HG03520 (cell line): Measurements from ENCODE around the gene NBL1.

Experiments
- ATAC-seq: cut with Tn5 transposase; IDR thresholded peaks from one replicate; pipeline ENCODE4 v1.9.1; 2021; ENCODE audit warnings: mild to moderate bottlenecking, moderate library complexity; ENCODE audit not compliant: unreplicated experiment

NBL1 gene

DNA sequence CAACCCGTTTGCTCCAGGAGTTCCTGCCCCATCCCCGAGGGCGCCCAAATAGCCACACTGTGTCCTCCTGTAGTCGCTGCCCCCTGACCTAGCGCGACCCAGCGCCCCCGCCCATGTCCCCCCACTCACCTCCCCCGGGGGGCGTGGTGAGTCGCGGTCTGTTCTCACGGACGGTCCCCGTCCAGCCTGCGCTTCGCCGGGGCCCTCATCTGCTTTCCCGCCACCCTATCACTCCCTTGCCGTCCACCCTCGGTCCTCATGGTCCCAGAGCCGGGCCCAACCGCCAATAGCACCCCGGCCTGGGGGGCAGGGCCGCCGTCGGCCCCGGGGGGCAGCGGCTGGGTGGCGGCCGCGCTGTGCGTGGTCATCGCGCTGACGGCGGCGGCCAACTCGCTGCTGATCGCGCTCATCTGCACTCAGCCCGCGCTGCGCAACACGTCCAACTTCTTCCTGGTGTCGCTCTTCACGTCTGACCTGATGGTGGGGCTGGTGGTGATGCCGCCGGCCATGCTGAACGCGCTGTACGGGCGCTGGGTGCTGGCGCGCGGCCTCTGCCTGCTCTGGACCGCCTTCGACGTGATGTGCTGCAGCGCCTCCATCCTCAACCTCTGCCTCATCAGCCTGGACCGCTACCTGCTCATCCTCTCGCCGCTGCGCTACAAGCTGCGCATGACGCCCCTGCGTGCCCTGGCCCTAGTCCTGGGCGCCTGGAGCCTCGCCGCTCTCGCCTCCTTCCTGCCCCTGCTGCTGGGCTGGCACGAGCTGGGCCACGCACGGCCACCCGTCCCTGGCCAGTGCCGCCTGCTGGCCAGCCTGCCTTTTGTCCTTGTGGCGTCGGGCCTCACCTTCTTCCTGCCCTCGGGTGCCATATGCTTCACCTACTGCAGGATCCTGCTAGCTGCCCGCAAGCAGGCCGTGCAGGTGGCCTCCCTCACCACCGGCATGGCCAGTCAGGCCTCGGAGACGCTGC is 21.7 kb downstream of the NBL1 start:
- no peak for ATAC-seq

DNA sequence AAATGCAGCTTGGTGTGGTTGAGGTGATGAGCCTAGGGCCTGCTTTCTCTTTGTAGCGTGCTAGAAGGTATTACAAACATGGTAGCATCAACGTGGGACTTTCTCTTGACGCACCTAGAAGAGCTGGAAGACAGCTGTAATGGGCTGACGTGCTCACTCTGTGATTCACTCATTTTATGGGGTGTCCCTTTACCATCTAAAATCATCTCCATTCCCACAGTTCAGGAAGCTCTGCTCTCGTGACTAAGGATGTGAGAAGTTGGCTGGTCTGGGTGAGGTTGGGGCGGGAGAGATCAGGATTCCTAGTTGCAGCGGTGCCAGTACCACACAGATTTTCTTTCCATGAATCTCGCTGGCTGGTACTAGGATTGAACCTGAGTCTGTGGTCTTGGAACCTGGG is 24.8 kb downstream of the NBL1 start:
- ATAC-seq, result no peak

DNA sequence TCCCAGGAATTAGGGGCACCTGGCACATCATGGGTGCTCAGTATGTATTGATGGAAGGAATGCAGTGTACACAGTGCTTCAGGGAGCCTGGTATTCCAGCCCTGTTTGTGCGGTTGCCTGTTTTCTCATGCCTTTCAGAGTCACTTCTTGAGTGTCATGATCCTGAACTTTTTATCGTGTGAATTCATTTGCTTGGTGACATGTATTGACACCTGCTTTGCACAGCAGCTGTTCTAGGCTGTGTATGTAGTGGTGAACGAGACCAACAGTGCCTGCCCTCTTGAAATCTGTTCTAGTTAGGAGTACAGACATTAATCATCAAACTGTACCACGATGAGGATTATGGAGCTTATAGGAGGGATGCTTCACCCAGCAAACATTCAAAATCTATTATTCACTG is 26.7 kb downstream of the NBL1 start:
- no peak for ATAC-seq

DNA sequence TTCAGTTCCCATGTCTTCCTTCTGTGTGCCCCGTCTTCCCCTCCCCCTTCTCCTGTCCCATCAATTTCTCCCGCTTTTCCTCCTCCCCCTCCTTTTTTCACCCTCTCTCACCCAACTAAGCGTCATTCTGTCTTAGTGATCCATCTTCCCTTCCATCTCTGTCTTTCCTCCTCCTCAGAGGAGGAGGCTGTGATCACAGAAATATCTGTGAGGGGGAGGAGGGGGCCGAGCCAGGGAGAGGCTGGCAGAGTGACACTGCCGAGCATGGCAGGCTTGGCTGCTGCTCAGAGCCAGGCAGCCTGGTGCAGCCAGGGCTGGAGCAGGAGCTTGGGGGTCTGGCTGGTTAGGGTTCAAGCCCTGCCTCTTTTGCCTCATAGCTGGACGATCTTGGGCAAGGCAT is 28.1 kb downstream of the NBL1 start:
- no peak for ATAC-seq

DNA sequence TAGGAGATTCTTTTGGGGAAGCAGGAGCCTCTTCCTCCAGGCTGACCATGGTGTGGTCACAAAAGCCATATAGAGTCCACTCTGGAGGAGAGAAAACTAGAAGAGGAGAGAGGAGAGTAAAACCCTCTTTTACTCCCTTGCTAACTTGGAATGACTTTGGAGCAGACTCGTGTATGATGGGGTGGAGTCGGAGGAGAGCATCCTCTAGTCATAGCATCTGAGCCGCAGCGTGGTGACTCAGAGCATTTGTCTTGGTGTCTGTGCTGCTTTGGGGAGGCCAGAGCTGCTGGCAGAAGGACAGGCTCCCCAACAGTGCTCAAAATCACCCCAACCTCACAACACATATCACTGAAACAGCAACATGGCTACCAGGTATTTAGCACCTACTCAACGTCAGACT is 31.7 kb downstream of the NBL1 start:
- ATAC-seq, result no peak

DNA sequence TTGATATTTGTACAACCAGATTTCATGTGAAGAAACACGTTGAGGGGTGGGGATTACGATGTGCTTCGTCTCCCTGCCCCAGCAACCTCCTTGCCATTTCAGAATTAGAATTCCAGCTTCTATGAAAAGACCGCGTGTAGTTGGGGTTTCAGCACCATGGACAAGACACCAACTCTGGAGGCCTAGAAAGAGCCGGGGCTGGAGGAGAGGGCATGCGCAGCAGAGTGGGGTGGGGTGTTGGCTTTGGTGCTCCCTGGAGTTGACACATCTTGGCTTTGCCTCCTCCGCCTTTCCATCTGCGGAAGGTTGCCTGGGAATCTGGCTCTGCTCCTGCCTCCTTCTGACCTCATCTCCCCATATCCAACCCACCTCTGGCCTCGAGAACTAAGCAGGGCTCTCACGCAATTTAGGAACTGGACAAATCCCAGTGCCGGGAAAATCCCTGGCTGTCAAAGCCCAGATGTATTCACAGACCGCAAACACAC is 32.4 kb downstream of the NBL1 start:
- no peak for ATAC-seq

DNA sequence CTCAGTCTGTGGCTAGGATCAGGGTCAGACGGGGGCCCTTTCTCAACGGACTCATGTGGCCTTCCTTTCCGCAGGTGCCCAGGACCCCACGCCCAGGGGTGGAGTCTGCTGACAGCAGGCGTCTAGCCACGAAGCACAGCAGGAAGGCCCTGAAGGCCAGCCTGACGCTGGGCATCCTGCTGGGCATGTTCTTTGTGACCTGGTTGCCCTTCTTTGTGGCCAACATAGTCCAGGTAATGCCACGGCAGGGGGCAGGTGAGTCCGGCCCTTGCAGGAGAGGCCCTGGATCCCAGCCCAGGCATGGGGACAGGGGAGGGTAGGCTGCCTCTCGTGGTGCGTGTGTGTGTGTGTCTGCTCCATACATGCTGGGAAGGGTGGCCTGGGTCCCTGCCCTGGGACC is 34.4 kb downstream of the NBL1 start:
- no peak for ATAC-seq

DNA sequence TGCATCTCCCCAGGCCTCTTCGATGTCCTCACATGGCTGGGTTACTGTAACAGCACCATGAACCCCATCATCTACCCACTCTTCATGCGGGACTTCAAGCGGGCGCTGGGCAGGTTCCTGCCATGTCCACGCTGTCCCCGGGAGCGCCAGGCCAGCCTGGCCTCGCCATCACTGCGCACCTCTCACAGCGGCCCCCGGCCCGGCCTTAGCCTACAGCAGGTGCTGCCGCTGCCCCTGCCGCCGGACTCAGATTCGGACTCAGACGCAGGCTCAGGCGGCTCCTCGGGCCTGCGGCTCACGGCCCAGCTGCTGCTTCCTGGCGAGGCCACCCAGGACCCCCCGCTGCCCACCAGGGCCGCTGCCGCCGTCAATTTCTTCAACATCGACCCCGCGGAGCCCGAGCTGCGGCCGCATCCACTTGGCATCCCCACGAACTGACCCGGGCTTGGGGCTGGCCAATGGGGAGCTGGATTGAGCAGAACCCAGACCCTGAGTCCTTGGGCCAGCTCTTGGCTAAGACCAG is 34.9 kb downstream of the NBL1 start:
- ATAC-seq, result no peak

DNA sequence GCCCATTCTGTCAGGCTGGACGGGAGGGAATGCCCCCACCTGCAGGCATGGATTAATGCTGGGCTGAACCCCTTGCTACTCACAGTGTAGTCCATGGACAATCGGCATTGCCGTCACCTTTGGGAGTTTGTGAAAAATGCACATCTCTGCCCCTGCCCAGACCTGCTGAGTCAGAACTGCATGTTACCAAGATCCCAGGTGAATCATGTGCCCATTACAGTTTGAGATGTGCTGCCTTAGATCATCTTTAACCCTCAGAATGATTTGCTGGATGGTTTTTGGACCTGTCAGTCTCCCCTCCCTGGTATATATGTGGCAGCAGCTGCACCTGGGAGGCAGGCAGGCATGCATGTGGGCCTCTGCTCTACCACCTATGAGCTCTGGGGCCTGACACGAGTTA is 35.6 kb downstream of the NBL1 start:
- no peak for ATAC-seq

DNA sequence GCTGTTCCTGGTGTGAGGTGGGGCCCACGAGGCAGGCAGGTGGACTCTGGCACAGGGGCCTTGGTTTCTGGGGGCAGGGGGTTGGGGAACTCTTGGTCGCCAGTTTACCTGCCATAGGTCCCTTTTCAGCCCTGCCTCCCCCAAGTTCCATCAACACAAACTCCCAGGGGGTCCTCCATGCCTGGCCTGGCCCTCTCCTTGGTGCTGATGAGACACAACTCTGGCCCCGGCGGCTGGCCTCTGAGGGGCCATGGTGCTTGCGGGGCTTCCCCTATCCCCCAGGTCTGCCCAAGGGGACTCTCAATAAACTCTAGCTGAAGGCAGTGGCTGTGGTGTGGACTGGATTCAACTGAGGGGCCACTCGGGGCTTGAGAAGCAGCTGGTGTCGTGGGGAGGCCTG is 36.5 kb downstream of the NBL1 start:
- ATAC-seq, result no peak

DNA sequence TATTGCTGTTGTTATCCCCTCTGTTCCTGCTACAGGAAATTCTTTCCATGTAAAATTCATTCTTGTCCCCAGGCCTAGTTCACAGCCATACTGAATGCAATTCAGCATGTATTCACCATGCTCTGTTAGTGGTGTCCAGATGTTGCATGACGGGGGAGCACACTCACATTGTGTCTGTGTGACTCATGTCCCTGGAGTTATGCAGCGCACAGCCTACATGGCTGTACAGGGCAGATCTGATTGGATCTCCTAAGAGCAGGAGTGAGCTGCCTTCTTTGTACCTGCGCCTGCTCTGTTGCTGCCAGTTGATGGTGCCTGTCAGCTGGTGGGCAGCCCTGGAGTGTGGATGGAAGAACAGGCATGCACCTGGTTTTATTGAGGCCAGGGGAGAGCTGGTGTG is 38.1 kb downstream of the NBL1 start:
- no peak for ATAC-seq

DNA sequence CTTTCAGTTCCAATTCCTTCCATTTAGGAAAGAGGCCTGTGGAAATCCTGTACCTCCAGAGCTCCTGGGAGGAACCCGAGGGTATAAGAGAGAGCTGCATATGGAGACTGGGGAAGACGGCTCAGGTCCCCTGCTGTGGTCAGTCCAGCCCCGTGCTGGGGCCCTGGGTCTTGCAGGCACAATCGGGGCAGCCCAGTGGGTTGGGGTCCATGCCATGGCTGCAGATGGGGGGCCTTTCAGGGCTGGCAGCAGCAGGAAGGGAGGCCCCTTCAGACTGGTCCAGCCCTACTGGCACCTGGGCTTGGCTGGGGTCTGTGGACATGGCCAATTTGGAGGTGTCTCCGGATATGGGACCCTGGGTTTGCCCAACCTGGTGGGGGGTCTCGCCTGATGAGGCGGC is 38.8 kb downstream of the NBL1 start:
- ATAC-seq, result no peak

DNA sequence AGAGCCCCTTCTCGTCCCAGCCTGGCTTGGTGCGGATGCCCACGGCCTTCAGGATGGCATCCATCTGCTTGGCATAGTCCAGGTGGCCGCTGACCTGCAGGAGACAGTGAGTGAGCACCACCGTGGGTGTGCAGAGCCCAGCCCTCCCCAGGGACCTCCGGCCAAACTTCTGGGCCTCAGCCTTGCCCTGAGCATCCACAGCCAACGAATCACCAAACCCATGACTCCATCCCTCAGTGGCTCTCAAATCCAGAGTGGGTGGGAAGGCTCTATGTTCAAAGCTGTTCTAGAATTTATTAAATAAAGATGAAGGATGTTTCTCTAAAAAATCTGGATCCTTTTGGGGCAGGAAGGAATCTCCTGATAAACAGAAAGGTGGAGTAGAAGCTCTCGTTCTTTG is 39.2 kb downstream of the NBL1 start:
- no peak for ATAC-seq

DNA sequence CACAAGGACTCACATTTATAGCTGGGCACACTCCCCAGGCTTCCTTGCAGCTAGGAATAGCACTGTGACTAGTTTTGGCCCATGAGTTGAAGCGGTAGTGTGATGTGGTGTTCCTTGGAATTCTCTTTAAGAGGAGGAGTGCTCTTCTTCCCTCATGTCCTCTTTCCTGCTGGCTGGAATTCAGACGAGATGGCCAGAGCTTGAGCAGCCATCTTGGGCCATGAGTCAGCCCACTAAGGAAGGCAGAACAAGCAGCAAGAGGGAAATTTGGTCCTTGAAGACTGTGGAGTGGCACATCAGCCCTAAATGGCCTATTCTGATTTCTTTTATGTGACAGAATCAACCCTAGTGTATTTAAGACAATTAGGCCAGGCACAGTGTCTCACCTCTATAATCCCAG is 40.6 kb downstream of the NBL1 start:
- ATAC-seq, result no peak

DNA sequence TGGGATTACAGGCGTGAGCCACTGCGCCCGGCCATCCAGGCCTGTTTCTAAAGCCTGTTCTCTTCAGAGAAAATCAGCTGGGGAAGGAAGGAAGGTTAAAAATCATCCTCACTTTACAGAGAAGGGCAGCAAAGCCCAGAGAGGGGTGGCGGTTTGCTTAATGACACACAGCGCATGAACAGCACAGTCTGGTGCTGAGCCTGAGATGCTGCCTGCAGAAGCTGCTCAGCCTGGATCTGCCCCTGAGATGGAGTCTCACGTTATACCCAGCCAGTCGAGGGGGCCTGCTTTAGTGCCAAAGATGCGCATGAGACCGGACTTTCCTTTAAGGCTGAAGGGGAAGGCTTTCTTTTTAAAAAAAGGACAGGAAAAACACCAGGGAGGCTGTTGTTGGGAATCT is 41.9 kb downstream of the NBL1 start:
- no peak for ATAC-seq

DNA sequence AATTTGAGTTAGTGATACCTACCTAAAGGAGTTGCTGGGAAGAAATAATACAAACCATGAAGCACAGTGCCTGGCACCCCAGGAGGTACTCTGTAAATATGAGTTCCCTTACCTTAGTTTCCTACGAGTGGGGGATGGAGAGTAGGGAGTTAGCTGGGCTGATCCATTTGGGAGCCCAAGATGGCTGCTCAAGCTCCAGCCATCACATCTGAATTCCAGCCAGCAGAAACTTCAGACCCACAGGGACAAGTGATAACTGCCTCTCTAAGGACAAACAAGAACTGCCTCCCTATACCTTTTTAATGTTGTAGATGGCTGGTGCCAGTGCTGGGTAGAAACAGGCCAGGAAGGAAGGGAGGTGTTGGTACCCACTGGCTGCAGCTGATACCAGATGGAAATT is 43.3 kb downstream of the NBL1 start:
- no peak for ATAC-seq

DNA sequence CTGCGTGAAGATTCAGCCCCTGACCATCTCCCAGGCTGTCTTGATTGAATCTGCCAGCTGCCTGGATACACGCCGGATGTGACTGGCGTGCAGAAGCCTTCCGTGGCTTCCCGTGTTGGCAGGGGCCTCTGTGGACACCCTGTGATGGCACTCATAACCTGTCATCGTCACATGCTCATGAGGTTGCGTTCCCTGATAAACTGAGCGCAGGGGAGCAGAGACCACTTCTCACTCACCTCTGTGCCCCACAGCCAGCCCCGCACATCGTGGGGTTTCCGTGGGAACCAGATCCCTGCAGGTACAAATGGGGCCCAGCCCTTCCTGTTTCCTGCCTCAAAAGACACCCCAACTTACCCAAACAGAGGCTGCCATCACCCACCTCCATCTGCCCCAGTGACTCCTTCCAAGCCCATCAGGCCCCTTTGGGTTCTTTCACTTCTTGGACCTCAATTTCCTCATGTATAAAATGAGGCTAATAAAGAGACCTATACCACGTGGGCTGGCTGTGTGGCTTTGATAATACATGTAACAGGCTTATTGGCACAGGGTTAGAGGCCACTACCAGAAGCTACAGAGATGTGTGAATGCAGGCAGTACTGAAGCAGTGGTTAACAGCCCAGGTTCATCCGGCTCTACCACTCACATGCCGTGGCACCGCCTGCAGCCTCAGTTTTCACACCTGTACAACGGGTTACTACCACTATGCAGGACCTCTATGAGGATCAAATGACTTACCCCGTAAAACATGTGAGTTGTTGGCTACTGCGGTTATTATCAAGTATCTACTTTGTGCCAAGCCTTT is 44.1 kb downstream of the NBL1 start:
- ATAC-seq, result no peak

DNA sequence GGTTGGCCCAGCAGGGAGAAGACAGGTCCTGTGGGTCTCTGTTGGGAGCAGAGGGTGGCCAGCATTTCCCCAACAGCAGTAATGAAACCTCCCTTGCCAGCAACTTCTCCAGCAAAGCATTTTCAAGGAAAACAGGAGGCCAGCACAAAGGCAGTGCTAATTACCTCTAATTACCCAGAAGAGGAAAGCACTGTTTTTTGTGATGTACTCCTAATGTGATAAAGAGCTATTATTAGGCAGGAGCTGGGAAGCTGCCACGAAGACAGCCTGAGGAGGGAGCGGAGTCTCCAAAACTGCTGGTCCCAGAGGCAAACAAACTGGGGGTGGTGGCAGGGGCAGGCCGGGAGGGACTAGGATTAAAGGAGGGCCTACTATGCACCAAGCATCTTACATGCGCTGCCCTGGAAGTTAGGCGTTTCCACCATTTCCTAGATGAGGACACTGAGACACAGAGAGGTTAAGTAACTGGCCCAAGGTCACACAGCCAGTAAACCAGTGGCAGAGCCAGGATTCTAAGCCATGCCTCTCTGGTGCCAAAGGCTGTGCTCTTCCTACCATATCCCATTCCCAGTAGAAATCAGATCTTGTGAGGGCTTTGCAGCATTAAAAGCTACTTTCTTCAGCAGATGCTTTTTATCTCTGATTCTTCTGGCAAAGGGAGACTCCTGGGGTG is 45.1 kb downstream of the NBL1 start:
- no peak for ATAC-seq

DNA sequence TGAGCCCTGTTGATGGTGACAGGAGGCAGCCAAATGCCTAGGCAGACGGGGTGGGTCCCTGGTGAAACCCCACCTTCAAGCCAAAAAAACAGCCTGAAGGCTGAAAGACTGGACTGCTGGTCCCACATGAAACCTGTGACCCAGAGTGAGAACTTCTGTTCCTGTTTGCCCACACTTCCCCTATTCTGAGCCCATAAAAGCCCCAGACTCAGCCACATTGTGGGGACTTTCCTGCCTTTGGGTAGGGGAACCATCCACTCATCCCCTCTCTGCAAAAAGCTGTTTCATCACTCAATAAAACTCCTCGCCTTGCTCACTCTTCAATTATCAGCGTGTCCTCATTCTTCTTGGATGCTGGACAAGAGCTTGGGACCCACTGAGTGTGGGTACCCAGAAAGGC is 45.7 kb downstream of the NBL1 start:
- ATAC-seq, result no peak

DNA sequence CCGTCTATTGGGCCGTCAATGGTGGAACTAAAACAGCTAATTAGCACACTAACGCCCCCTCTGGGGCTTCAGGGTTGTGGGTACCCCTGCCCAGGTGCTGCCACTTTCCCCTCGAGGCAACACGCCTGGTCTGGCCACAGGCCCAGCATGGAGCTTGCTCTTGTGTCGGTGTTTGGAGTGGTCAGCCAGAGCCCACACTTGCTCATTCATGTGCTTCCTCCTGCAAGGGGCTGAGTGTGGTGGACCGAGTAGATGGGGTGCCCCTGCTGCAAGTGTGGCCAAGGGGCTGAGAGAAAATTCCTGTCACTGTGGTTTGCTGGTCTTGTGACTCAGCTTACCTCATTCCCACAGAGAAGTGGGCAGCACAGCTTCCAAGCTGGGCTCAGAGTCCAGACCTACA is 46.2 kb downstream of the NBL1 start:
- ATAC-seq, result no peak

DNA sequence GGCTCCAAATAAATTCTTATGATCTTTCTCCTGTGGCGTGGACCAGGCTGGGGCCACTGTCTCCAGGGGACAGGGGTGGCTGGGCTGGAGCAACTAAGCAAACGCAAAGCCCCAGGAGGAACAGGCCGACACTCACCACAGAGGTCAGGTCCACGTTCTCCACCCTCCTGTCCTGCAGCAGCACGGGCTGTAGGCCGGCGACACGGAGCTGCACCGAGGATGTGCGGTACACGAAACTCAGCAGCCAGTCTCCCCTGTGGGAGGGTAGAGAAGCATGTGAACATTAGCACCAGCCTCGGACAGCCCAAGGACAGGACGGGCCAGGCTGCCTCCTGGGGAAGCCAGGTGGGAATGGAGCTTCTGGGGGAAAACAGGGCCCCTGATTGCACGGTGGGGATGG is 50.2 kb downstream of the NBL1 start:
- ATAC-seq, result no peak
